GM12873 (cell line): ENCODE results near the gene TPGS1.

Source experiments
- TF ChIP-seq, protein P1 (sequence below): IDR thresholded peaks from 2 replicates; pipeline ENCODE4 v1.5.1; 2012; ENCODE audit warnings: low read depth, mild to moderate bottlenecking, moderate library complexity, low read length, control low read depth; ENCODE audit not compliant: insufficient read depth; ENCODE audit errors: missing control alignments

The TPGS1 gene, protein sequence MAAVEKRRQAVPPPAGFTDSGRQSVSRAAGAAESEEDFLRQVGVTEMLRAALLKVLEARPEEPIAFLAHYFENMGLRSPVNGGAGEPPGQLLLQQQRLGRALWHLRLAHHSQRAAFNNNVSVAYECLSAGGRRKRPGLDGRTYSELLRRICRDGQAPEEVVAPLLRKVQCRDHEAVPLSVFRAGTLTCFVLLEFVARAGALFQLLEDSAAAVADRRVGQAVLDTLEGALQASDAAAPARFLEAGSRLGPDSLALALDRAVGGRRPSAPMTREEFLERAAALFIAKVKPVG

GRCh38 chr19:507286-508203 is at the start of gene TPGS1:
Gene TPGS1, plus strand, starts transcription at chr19:507497. Its CDS starts 10 bp downstream, at chr19:507507.
- TF ChIP-seq, protein P1, sequence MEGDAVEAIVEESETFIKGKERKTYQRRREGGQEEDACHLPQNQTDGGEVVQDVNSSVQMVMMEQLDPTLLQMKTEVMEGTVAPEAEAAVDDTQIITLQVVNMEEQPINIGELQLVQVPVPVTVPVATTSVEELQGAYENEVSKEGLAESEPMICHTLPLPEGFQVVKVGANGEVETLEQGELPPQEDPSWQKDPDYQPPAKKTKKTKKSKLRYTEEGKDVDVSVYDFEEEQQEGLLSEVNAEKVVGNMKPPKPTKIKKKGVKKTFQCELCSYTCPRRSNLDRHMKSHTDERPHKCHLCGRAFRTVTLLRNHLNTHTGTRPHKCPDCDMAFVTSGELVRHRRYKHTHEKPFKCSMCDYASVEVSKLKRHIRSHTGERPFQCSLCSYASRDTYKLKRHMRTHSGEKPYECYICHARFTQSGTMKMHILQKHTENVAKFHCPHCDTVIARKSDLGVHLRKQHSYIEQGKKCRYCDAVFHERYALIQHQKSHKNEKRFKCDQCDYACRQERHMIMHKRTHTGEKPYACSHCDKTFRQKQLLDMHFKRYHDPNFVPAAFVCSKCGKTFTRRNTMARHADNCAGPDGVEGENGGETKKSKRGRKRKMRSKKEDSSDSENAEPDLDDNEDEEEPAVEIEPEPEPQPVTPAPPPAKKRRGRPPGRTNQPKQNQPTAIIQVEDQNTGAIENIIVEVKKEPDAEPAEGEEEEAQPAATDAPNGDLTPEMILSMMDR = no peak

DNA sequence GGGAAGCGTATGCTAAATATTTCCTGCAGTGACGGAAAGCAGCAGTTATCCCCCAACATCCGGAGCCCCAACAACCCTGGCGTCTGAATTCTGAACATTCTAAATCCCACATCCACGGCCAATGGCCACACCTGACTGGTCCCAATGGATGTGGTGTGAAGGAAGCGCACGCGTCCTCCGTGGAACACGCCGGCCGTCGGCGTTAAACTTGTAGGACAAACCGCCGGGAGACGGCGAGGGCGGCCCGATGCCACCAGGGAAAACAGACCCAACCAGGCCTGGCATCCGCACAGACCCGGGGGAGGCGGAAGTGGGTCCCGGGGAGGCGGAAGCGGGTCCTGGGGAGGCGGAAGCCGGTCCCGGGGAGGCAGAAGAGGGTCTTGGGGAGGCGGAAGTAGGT is 49.7 kb upstream of the TPGS1 start:
- TF ChIP-seq, protein P1 = no peak

GRCh38 chr19:458091-459042 is 48.9 kb upstream of the TPGS1 start:
- TF ChIP-seq, protein P1 = no peak

DNA sequence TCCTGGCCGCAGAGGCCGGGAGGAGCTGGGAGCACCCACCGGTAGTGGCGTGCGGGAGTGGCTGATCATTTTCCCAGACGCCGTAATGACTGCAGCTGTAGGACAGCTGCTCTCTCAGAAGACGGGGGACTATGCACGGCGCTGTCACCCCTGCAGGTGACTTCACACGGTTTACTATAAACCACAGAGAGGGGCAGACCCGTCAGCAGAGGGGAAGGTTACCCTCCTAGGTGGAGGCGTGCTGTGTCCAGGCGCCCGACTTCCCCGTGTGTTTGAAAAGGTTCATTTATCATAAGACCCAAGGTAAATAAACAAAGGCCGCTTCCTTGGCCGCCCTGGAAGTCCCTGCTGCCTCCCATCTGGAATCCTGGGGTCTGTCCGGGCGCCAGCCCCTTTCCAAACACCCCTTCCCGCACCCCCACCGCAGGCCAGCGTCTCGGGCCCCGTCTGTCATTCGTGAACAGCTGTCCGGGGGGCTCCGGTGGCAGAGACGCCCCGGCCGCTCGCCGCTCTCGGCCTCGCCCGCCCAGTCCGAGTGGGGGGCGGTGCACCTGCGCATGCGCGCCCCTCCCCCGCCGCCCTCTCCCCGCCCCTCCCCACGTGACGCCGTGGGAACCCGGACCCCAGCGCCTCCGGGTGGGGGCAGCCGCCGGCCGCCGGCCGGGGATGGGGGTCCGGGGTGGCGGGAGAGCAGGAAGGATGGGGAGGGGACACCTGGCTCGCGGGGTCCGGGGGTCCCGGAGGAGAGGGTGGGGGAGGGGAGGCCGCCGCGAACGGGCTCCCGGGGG is 47.4 kb upstream of the TPGS1 start:
- TF ChIP-seq, protein P1 = no peak

DNA sequence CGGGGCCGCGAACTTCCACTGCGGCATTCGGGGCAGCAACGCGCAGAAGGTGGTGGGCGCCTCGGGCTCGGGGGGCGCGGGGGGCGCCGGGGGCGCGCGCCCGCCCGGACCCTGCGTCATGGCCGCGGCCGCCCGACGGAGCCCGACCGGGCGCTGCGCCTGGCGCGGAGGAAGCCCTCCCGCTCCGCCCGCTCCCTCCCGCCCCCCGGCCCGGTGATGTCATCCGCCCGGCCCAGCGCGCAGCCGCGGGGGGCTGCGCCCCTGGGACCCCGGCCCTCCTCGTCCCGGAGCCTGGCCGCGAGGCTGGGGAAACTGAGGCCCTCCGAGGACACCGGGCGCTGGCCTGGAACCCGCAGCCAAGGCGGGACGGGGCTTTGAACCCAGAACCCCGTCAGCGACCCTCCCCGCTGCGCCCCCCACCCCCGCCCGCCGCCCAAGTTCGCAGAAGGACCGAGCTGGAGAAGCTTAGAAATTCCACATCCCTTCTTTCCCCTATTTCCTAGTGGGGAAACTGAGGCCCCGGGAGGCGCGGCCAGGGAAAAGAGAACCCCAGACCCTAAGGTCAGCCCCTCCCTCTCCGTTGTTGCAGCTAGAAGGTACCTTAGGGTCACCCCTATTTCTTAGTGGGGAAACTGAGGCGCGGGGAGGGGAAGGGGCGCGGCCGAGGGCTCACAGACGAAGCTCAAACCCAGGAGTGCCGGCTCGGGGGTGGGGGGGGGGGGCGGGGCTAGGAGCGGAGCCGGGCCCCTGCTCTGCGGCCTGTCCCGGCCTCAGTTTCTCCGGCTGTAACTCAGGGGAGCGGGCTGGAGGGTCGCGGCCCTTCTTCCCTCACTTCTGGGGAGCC is 46.2 kb upstream of the TPGS1 start, which contains the start of gene SHC2:
Gene SHC2 (minus strand): TSS at position 157 of the 844 bp plus-strand sequence. CDS start 37 bp downstream, at position 120.
- TF ChIP-seq, protein P1 = no peak
